Hippocampal formation (tissue), 2 donors: ENCODE results near the gene CEP85L.

Source experiments
- DNase-seq, 2 donors: peaks; one replicate each; lab custom pipeline; 2025; lab: John Stamatoyannopoulos, UW

CEP85L gene

DNA sequence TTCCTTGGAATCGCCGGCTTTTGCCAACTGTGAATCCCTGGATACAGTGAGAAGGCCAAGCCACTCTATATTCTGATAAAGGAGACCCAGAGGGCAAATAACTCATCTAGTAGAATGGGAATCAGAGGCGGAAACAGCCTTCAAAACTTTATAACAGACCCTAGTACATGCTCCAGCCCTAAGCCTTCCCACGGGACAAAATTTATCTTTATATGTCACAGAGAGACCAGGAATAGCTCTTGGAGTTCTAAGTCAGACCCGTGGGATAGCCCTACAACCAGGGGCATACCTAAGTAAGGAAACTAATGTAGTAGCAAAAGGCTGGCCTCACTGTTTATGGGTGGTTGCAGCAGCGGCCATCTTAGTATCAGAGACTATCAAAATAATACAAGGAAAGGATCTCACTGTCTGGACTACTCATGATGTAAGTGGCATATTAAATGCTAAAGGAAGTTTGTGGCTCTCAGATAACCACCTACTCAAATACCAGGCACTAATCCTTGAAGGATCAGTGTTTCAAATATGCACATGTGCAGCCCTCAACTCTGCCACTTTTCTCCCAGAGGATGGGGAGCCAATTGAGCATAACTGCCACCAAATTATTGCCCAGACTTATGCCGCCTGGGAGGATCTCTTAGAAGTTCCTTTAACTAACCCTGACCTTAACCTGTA, 29.5 kb downstream of the CEP85L start:
- DNase-seq = no peak

DNA sequence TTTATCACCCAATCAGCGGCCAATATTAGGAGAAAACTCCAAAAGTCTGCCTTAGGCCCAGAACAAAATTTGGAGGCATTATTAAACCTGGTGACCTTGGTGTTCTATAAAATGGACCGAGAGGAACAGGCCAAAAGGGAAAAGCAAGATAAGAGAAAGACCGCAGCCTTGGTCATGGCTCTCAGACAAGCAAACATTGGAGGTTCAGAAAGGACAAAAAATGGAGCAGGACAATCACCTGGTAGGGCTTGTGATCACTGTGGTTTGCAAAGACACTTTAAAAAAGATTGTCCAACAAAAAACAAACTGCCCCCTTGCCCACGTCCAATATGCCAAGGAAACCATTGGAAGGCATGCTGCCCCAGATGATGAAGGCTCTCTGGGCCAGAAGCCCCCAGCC, 31.2 kb downstream of the CEP85L start:
- no peak for DNase-seq

DNA sequence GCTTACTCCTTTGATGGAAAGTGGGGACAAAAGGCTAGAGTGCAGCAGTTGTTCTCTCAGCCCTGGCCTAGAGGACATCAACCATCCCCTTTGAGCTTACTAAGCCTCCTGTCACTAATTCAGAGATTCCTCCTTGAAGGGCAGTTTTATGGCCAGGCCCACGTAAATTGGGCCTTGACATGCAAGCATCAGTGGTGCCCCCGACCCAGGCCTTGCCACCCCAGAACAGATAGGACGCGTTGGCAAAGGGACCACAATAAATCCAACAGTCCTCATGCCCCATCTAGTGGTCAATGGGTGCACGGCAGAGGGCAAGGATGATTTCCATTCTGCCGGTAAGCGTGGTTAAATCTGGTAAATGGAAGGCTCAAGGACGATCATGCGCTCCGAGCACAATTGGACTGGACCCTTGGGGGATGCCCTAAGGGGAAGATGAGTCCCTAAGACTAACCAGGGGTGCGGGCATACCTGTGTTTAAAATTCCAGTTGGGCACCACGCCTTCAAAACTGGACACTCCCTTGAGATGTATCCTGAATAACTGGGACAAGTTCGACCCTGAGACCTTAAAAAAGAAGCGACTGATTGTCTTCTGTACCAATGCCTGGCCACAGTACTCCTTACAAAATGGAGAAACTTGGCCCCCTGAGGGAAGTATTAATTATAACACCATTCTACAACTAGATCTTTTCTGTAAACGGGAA, 32.6 kb downstream of the CEP85L start:
- DNase-seq = peak; percentile 28 to 49

DNA sequence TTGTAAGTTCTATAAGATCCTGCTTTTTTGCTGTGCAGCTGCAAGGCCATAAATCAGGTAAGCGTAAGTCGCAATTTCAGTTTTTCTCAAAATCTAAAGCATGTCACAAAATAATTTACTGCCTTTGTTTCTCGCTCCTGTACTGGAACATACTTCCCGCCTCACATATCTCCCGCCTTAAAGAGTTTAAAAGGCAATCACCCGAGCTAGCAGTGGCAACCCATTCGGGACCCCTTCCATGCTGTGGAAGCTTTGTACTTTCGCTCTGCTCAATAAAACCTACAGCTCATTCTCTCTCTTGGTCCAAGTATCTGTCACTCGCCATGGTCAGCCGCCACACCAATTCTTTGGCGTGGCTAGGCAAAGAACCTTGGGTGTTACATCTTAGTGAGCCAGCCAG, 34.0 kb downstream of the CEP85L start:
- no peak for DNase-seq

DNA sequence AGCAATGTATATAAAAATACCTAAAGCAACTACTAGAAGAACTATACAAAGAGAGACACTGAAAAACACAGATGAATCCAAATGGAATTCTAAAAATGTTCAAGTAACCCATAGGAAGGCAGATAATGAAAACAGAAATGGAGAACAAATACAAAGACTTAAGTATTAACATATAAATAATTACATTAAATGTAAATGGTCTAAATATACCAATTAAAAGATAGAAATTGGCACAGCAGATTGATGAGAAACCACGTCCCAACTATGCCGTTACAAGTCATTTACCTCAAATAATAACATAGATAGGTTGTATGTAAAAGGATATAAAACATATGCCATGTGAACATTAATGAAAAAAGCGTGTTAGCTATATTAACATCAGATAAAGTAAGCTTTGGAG, 40.1 kb downstream of the CEP85L start:
- no peak for DNase-seq

DNA sequence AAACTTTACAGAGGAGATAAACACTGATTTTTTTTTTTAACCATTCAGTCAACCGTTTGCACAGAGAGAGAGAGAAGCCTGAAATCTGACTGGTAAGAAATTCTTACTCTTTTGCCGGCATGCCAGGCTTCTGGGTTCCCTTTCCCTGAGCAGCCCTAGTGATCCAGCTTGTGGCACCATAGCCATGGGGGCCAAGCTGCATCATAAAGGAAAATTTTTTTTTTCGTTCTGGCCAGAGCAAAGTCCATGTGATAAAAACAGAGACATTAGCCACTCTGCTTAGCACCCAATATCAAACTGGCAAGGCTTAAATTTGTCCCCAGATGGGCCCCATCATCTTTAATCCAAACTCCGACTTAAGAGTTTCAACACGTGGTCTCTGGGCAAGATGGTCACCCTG, 44.5 kb downstream of the CEP85L start:
- DNase-seq = no peak

DNA sequence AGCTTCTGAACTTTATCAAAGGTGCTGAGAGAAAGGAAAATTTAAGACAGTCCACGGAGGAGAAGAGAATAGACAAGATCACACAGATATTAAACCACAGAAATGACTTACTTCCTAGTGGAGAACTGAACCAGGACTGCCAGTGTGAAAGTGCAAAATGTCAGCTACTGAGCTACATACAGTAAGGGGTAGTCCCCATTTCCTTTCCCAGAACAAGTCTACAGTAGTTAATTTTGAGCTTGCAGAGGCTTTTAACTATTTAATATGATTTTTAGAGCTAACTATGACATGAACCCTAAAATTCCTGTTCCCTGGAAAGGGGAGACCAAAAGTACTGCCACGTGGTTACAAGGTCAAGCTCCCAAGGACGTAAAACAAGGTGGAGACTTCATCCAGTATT, 45.1 kb downstream of the CEP85L start:
- DNase-seq = no peak

DNA sequence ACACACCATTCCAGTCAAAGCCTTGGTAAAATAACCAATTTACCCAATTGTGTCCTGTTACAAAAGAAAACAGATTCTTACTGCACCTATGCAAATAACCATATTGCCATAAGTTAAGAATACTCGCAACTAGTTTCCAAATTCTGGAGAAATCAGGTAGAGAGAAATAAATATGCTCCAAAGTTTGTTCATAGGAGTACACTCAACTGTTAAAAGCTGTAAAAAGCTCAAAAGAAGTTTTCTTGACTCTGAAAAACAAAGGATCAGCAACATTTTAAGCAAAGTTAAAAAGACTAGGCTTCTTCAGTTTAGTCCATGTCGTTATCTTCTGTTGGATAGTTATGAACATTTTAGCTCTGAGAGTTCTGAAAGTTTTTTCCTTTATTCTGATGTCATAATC, 48.0 kb downstream of the CEP85L start:
- DNase-seq = no peak

DNA sequence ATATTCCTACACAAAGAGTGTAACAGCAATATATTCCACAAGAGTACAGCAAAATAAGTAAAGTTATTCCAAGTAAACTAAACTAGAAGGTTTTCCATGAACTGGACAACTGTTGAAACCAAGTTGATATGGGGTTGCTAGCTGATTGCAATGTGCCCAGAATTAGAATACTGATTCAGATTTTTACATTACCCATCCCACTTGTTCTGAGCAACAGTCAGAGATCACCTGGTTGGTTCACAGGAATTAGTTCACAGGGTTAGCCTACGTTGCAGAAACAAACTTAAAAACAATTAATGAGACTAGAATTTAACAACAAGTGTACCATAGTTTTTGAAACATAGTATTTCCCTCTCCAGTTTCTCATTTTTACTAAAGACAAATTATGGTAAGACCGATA, 49.1 kb downstream of the CEP85L start:
- DNase-seq = no peak

DNA sequence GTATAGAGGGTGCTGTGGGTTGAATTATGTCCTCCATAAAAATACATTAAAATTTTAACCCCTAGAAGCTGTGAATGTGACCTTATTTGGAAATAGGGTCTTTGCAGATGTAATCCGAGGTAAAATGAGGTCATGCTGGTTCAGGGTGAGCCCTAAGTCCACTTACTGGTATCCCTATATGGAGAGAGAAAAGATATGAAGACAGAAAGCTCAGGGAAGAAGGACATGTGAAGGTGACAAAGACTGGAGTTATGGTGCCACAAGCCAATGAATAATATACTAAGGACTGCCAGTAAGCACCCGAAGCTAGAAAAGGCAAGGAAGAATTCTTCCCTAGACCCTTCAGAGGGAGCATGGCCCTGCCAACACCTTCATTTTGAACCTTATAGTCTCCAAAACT, 53.1 kb downstream of the CEP85L start:
- DNase-seq = no peak

DNA sequence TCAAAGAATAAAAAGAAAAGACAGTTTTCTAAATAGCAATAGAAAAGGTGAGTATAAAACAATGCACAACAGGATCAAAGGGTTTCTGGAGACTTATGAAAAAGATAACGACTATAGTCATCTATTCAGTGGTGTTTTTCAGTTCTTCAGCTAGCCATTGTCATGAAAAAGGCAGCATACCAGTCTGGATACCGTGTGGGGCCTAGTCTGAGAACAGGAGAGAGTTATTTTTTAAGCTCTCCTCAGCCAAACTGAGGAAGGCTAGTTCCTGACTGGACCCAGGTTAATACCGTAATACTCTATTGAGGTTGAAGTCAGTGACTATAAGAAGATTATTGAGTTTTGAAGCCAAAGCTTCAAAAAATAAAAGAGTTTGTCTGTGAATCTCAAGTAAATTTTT, 53.8 kb downstream of the CEP85L start:
- DNase-seq = no peak

DNA sequence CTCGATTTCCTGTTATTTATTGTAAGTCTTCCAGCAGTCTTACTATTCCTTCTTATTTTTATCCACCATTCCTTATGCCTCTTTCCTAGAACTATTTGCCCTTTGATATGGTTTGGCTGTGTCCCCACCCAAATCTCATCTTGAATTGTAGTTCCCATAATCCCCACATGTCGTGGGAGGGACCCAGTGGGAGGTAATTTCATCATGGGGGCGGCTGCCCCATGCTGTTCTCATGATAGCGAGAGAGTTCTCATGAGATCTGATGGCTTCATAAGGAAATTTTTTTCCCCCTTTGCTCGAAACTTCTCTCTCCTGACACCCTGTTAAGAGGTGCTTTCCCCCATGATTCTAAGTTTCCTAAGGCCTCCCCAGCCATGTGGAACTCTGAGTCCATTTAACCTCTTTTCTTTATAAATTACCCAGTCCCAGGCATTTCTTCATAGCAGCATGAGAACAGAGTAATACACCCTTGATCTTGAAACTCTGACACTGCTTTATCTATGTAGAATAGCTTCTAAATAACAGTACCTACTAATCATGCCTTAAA, 54.5 kb downstream of the CEP85L start:
- no peak for DNase-seq

DNA sequence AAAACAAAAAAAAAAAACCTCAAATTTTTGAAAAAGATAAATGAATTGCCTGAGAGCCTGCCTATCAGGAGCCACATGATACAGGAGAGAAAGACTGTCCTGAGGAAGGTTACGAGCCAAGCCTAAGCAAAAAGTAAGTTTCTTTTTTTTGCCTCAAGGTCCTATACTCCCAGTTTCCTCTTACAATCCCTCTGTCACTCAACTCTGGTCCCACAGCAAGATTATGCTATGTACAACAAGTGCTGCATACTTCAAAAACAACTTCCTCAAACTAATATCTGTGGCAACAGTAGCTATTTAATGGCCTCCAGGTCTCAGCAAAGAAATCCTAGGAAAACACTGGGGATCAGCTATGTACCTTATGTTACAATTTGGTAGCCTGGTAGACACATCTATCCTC, 56.5 kb downstream of the CEP85L start:
- DNase-seq = no peak

DNA sequence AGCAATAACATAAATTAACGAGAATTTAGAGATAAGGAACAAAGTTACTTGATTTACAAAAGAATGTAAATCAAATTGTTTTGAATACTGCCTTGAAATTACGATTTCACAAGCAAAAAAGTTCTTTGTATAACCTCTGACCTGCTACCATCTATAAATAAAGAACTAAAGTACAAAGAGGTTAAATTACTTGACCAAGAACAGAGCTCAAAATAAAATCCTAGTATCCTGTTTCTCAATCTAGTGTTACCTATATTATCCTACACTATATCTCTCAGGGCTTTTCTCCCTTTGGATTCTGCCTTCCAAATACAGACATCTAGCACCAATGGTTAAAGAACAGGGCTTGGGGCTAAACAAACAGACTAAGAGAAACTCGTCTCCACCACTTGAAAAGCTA, 59.5 kb downstream of the CEP85L start:
- DNase-seq = no peak

DNA sequence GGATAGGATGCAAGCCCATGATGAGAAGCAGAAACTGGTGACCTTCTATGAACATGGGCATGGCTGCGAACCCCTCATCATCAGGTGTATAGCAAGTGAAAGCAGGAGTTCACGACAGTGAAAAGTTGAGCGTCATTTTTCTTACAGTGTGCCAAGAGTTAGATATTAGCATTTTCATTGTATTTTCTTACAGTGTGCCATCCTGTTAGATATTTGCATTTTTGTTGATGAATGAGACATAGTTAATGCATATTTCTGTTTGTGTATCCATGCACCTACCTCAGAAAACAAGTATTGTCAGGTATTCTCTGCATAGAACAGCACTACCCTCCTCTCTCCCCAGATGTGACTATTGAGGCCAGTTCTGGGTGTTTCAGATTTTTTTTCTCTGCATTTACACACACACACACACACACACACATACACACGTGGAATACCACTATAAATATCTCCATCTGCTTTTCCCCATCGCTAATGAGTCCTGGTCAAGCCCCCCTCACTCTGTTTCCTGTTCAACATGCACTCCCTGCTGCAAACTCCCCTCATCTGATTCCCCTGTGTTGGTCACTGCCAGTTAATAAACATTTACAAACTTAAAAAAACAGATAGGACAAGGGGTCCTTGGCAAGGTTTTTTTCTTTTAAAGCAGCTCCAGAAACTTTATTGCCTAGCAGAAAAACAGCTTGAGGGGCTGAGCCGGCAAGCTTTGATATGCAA, 61.6 kb downstream of the CEP85L start:
- no peak for DNase-seq

DNA sequence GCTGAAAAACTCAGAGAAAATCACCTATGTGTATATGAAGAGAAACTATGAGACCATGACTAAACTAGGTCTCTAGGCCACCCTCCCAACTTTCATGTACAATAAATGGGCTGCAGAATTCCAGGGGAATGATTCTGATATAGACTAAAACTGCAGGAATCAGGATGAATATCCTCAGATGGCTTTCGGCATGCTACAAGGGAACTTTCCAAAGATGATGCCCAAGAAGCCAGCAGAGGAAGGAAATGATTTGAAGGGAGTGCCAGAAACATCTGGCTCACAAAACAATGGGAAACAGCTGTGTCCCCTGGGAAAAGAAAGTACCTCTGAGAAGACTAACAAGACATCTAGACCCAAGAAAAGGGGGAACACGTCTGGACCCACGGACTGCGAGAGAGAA, 62.2 kb downstream of the CEP85L start:
- no peak for DNase-seq

DNA sequence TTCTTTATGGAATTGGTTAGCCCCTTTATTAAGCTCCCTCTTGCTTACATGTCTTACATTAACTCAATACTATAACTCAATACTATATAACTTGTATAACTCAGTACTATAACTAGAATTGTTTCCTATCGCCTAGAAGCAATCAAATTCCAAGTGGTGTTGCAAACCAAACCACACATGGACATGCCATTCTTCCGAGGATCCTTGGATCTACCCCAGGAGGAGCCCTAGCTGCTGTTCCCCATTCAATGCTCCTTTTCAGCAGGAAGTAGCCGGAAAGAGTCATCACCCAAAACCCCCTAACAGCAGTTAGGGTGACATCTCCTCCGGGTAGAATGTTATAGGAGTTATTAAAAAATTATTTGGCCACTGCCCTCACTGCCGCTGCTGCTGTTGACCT, 62.8 kb downstream of the CEP85L start:
- no peak for DNase-seq

DNA sequence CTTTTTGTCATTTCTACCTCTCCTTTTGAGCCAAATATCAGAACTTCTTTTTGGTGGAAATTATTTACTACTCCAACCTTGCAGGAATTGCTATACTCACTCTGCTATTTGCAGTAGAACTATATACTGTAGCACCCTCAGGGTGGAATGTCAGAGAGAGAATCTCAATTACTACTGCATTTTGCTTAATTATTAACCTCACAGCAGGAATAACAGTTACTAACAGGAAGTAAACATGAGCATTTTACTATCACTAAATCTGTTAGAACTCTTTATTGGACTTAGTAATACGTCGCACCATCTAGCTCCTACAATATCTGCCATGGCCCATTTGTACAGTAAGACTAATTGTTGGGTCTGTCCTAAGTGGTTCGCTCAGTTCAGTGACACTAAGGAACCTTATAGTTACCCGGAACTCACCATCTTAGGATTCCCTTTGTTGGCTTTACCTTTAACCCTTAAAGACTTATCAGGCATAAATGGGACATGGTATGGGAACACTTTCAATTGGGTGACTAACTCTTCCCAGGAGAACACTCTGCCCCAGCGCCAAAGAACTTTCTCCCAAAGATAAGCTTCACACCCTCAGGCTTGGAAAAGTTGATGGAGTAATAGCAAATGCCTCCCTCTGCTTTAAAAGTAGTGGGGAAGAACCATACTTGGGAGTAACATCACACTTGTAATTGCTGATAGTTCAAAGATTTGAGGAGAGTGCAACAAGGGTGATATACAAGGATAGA, 64.5 kb downstream of the CEP85L start:
- no peak for DNase-seq

DNA sequence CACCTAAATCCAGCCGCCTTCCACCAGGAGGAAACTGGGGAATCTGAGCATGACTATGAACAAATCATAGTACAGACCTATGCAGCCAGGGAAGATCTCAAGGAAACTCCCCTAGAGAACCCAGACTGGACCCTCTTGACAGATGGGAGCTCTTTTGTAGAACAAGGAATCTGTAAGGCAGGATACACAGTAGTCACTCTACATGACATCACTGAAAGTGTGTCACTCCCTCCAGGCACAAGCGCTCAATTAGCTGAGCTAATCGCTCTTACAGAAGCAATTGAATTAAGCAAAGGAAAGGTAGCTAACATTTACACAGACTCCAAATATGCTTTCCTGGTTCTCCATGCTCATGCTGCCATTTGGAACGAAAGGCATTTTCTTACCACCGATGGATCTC, 66.5 kb downstream of the CEP85L start:
- DNase-seq = no peak

DNA sequence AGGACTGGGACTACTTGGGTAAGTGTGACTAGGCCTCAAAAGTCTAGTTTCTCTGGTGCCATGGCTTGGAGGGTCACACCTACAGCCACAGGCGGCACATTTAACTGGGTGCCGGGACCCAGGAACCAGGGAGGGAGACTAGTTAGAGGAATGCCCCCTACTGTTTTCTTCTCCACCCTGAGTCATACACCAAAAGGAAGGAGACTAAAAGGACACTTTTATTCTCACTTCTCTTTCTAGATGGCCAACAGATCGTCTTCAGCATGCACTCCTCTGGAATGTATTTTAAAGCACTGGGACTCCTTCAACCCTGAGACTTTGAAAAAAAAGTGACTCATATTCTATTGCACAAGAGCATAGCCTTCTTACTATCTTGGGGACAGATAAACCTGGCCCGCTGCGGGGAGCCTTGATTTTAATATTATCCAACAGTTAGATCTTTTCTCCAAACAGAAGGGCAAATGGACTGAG, 69.9 kb downstream of the CEP85L start:
- DNase-seq = no peak

DNA sequence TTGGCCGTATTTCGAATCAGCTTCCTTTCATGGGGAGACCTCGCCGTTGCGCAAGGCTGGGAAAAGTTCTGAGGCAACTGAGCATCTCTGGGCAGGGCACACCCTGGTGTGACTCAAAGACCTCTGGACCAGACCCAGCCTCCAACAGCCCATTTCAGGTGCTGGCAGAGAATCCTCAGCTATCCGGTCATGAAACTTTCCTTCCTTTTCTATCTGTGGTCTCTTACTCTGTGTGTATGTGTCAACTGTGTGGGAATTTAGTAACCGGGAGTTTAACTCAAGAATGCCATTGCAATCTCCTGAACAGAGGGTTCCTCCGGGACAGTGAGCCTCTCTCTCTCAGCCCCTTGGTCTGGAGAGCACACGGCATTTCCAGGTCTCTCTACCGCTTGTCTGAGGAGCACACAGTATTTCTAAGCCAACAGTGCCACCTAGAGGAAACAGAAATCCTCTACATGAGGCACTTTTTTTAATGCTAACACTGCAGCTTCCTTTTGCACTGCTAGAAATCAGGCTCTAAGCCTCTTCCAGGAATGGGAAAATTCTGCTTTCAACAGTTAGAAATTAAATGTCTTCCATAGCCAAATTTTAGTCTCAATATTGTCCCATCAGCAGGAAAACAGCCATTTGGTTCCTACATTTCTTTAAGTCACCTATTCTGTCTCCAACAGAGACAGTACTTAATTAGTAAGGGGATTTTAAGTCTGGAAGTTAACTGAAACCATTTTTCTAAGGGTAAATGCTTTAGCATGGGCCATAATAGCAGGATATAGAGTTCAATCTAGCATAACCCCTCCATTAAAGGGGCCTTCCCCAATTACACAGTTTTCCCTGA, 70.6 kb downstream of the CEP85L start:
- DNase-seq = peak; percentile 12 to 56
